Astrocyte (in vitro differentiated cells and primary cell): ENCODE measurements around the gene DMC1.

Source experiments
- EZH2 ChIP-seq: IDR thresholded peaks from 2 replicates; pipeline ENCODE4 v1.6.1; 2012; ENCODE audit warnings: mild to moderate bottlenecking, low read length, inconsistent platforms; ENCODE audit not compliant: insufficient read depth
- TF ChIP-seq, protein P1 (sequence below): IDR thresholded peaks from 2 replicates; pipeline ENCODE4 v1.5.1; 2011; ENCODE audit warnings: low read depth, mild to moderate bottlenecking, inconsistent platforms, low read length, moderate library complexity; ENCODE audit not compliant: insufficient read depth

DNA sequence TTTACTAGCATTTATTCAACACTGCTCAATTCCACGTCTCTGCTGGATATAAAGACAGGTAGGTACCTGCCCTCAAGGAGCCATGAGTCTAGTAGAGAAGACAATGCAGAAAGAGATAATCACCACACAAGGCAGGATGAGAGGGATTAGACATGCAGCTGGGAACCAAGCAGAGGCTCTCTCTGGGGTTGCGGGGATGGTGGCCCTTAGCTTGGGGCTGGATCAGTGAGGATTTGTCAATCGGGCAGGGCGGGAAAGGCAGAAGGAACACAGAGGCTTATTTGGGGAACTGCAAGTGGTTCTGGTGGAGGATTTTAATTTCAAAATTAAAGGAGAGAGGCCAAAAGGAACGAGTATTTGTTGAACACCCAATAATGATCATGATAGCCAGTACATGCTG lies 8.5 kb upstream of the DMC1 start:
- TF ChIP-seq, protein P1, sequence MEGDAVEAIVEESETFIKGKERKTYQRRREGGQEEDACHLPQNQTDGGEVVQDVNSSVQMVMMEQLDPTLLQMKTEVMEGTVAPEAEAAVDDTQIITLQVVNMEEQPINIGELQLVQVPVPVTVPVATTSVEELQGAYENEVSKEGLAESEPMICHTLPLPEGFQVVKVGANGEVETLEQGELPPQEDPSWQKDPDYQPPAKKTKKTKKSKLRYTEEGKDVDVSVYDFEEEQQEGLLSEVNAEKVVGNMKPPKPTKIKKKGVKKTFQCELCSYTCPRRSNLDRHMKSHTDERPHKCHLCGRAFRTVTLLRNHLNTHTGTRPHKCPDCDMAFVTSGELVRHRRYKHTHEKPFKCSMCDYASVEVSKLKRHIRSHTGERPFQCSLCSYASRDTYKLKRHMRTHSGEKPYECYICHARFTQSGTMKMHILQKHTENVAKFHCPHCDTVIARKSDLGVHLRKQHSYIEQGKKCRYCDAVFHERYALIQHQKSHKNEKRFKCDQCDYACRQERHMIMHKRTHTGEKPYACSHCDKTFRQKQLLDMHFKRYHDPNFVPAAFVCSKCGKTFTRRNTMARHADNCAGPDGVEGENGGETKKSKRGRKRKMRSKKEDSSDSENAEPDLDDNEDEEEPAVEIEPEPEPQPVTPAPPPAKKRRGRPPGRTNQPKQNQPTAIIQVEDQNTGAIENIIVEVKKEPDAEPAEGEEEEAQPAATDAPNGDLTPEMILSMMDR = no peak
- no peak for TF ChIP-seq EZH2
